ENCODE measurements around the gene NRIP2. TPM values are rescaled to one million over a fixed set of nuclear protein-coding genes. Genes with fewer than 3 reads are reported as not detected.

NRIP2 gene
- total RNA-seq, 4 donors from 2014 or later, result 0.48 to 4.7 (median 1.9) TPM

DNA sequence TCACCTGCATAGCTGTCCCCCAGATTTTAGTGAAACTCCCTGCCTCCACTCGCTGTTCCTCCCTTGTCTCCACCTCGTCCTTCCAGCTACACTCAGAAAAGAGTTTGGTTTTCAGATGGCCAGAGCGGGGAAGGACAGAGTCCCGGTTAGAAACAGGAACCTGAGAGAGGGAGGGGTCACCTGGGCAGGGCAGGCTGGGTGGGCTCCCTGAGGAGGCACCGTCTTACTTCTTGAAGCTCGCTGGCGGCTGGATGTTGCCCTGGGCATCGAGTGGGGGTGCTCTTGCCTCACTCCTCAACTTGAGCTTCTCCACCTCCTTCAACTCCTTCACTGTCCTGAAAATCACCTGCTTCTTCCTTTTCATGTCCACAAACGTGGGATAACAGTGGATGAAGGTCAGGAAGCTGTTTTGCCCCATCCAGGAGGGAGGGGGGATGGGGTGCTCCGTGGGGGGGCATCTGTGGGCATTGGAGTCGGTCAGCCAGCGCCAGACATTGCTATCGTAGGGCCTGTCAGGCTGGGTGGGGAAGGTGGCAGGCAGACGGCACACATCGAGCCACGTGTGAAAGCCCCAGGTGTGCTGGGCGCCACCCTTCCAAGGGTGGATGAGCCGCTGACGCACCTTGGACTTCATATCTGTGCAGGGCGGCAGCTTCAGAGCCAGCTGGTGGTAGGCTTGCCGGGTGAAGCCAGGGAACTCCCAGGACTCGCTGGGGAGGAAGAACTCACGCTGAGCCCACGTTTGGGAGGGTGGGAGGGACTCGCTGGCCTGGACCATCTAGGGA lies 20.0 kb upstream of the NRIP2 start:
- Histone ChIP-seq H3K9me3 (no peaks in the 10 kb centered on the region), H3K27me3 (no peaks in the 10 kb centered on the region), H3K27ac (peak overlapping the region; percentile 4), H3K4me3 (no peak overlapping the region), H3K4me1 (no peaks in the 10 kb centered on the region), H3K36me3 (peaks cover 26% of the 10 kb centered on the region)
- DNase-seq (ENCODE audit: low spot score in 2 of 2), result no peak
- WGBS, result 75% methylated on average over 21 of the region's 25 CpGs
- TF ChIP-seq EP300 (IDR thresholded peaks at IDR 0.05) (no peak), POLR2A (IDR thresholded peaks at IDR 0.05) (no peak), POLR2AphosphoS5 (IDR thresholded peaks at IDR 0.05) (no peak)
- TF ChIP-seq, protein P1, sequence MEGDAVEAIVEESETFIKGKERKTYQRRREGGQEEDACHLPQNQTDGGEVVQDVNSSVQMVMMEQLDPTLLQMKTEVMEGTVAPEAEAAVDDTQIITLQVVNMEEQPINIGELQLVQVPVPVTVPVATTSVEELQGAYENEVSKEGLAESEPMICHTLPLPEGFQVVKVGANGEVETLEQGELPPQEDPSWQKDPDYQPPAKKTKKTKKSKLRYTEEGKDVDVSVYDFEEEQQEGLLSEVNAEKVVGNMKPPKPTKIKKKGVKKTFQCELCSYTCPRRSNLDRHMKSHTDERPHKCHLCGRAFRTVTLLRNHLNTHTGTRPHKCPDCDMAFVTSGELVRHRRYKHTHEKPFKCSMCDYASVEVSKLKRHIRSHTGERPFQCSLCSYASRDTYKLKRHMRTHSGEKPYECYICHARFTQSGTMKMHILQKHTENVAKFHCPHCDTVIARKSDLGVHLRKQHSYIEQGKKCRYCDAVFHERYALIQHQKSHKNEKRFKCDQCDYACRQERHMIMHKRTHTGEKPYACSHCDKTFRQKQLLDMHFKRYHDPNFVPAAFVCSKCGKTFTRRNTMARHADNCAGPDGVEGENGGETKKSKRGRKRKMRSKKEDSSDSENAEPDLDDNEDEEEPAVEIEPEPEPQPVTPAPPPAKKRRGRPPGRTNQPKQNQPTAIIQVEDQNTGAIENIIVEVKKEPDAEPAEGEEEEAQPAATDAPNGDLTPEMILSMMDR (IDR thresholded peaks at IDR 0.05), result no peak

DNA sequence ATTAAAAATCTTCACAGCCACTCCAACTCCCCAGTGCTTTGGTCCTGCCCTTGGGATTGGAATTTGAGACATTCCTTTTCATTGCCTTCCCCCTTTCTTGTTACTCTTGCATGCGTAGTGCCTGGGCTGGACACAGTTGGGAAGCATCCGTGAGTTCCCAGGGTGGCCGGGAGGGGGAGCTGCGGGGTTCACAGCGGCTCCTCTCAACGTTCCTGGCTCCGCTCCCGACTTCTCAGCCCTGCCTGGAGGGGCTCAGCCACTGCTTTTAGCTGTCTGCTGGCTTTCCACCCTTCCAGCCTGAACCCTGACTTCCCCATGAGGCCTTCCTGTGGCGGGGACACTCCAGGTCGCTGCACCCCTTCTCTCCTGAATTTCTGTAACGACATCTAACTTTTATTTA lies 18.8 kb upstream of the NRIP2 start:
- DNase-seq (ENCODE audit: low spot score in 2 of 2), result peak; percentile 83 to 87
- peaks cover 17% of the 10 kb centered on the region for H3K36me3 ChIP-seq
- H3K4me1 ChIP-seq, result no peaks in the 10 kb centered on the region
- H3K4me3 ChIP-seq, result no peak overlapping the region
- TF ChIP-seq, protein P1 (IDR thresholded peaks at IDR 0.05), result peak; percentile 66 to 89
- TF ChIP-seq EP300 (IDR thresholded peaks at IDR 0.05), result no peak
- no peaks in the 10 kb centered on the region for H3K27me3 ChIP-seq
- no peak overlapping the region for H3K27ac ChIP-seq
- no peaks in the 10 kb centered on the region for H3K9me3 ChIP-seq
- WGBS, result 27% methylated on average over 11 of the region's 11 CpGs

DNA sequence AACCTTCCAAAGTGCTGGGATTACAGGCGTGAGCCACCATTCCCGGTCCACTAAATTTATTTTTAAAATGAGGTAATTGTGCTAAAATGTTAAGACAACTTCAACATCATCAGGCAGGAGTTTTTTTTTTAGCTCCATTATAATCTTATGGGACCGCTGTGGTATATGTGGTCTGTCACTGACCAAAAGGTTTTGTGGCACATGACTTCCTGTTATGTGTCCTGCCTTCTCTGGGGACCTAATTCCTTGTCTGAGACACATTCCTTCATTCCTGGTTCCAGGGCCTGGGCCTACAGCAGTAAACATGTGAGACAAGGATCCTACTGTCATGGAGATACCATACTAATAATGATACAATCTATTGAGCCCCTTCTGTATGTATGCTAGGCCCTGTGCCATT lies 17.1 kb upstream of the NRIP2 start:
- Histone ChIP-seq H3K4me1 (no peaks in the 10 kb centered on the region), H3K36me3 (peaks cover 9% of the 10 kb centered on the region), H3K9me3 (no peaks in the 10 kb centered on the region), H3K27ac (no peak overlapping the region), H3K27me3 (no peaks in the 10 kb centered on the region), H3K4me3 (no peak overlapping the region)
- TF ChIP-seq POLR2A (IDR thresholded peaks at IDR 0.05), result no peak
- no peak for TF ChIP-seq EP300 (IDR thresholded peaks at IDR 0.05)
- TF ChIP-seq, protein P1 (IDR thresholded peaks at IDR 0.05), result no peak
- TF ChIP-seq POLR2AphosphoS5 (IDR thresholded peaks at IDR 0.05), result no peak
- 91% methylated on average over 3 of the region's 3 CpGs for WGBS
- no peak for DNase-seq (ENCODE audit: low spot score in 2 of 2)

DNA sequence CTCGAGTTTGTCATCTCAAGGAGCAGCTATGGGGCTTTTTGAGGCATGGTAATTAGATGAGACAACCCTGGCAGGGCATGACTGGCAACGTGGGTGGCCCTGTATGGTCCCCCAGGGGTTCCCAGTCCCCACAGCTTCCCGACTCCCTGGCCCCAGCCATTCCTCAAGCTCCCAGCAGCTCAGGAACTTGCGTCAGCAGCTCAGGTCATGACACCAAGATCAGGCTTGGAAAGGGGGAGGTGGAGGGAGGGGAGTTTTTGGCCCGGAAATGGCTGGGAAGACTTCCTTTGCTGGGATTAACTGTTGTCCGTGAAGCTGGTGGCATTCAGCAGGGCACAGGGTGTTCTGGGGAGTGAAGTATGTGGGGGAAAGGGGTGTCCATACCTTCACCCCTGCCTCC lies 10.4 kb upstream of the NRIP2 start:
- Histone ChIP-seq H3K27me3 (no peaks in the 10 kb centered on the region), H3K4me3 (no peak overlapping the region), H3K27ac (no peak overlapping the region), H3K36me3 (peaks cover 34% of the 10 kb centered on the region), H3K9me3 (no peaks in the 10 kb centered on the region), H3K4me1 (peaks cover 3% of the 10 kb centered on the region)
- TF ChIP-seq POLR2A (IDR thresholded peaks at IDR 0.05) (no peak), POLR2AphosphoS5 (IDR thresholded peaks at IDR 0.05) (no peak), EP300 (IDR thresholded peaks at IDR 0.05) (no peak)
- TF ChIP-seq, protein P1 (IDR thresholded peaks at IDR 0.05), result no peak
- no peak for DNase-seq (ENCODE audit: low spot score in 2 of 2)
- 38% methylated on average over 6 of the region's 6 CpGs for WGBS

DNA sequence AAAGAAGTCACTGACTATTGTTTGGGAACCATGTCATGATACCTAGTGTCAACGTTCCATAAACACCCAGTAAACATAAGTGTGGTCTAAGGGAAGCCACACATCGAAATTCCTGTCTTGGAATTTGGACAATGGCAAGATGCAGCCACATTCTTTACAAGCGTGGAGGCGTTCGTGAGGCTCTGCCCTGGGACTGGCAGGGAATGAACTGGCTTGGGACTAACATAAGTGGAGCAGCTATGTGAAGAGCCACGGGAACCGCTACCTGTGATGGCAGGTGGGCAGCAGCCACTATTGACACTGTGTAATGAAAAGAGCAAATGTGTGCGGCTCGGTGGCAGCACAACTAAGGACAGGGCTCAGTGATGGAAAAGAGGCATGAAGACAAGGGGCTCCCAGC lies 10.0 kb upstream of the NRIP2 start:
- H3K9me3 ChIP-seq, result no peaks in the 10 kb centered on the region
- DNase-seq (ENCODE audit: low spot score in 2 of 2), result no peak
- no peak overlapping the region for H3K4me3 ChIP-seq
- peaks cover 3% of the 10 kb centered on the region for H3K4me1 ChIP-seq
- no peaks in the 10 kb centered on the region for H3K27me3 ChIP-seq
- TF ChIP-seq, protein P1 (IDR thresholded peaks at IDR 0.05), result no peak
- TF ChIP-seq EP300 (IDR thresholded peaks at IDR 0.05), result no peak
- TF ChIP-seq POLR2A (IDR thresholded peaks at IDR 0.05), result no peak
- no peak for TF ChIP-seq POLR2AphosphoS5 (IDR thresholded peaks at IDR 0.05)
- peaks cover 31% of the 10 kb centered on the region for H3K36me3 ChIP-seq
- no peak overlapping the region for H3K27ac ChIP-seq
- 85% methylated on average over 9 of the region's 9 CpGs for WGBS

Data from suprapubic skin (tissue), 4 donors.